Putamen (tissue), 1 donor: ENCODE data around the gene PPP1R12C.
"Not testable (repeated sequence)": the region's sequence is repeated elsewhere in the genome, so short reads cannot be mapped to it uniquely, and the experiment has no call there.

Source experiments
- DNase-seq: peaks from one replicate; pipeline ENCODE4 v3.0.0-alpha.2; 2016; ENCODE audit warnings: low spot score

The PPP1R12C gene

GRCh38 chr19:55116859-55117662 is at the start of gene PPP1R12C:
Gene PPP1R12C (minus strand): TSS chr19:55117637. CDS start chr19:55117543, 94 bp downstream.
- DNase-seq, result no peak

- peak; percentile 95 for DNase-seq
These were observed 49.3 kb upstream of the PPP1R12C start, which contains the start of gene DNAAF3 for GRCh38 chr19:55166530-55167268. Gene DNAAF3 (minus strand): TSS chr19:55166613. CDS start chr19:55166413, 200 bp downstream.

GRCh38 chr19:55165952-55166529 is 48.6 kb upstream of the PPP1R12C start:
- DNase-seq, result peak; percentile 55

GRCh38 chr19:55161571-55162322 is 44.3 kb upstream of the PPP1R12C start:
- no peak for DNase-seq

- no peak for DNase-seq
These were observed 43.5 kb upstream of the PPP1R12C start for GRCh38 chr19:55160986-55161365.

- peak; percentile 51 for DNase-seq
These were observed 42.9 kb upstream of the PPP1R12C start for GRCh38 chr19:55160128-55160985.

- no peak for DNase-seq
These were observed 41.7 kb upstream of the PPP1R12C start for GRCh38 chr19:55158848-55159749.

- DNase-seq, result no peak
These were observed 41.0 kb upstream of the PPP1R12C start for GRCh38 chr19:55158423-55158822.

- DNase-seq, result no peak
These were observed 39.8 kb upstream of the PPP1R12C start, which contains the start of gene TNNI3 for GRCh38 chr19:55157064-55157908. Gene TNNI3 (minus strand): TSS chr19:55157732. CDS start chr19:55157589, 143 bp downstream.

- no peak for DNase-seq
These were observed 39.0 kb upstream of the PPP1R12C start for GRCh38 chr19:55156202-55157063.

GRCh38 chr19:55155784-55156183 is 38.3 kb upstream of the PPP1R12C start:
- not testable (repeated sequence) for DNase-seq

GRCh38 chr19:55153652-55154264 is 36.3 kb upstream of the PPP1R12C start:
- no peak for DNase-seq

- DNase-seq, result no peak
These were observed 34.6 kb upstream of the PPP1R12C start for GRCh38 chr19:55152017-55152416.

- no peak for DNase-seq
These were observed 31.9 kb upstream of the PPP1R12C start, which contains the start of gene TNNT1 for GRCh38 chr19:55149078-55150003. Gene TNNT1 (minus strand): TSS chr19:55149206. CDS start chr19:55147157, 2,049 bp downstream.

- no peak for DNase-seq
These were observed 30.3 kb upstream of the PPP1R12C start for GRCh38 chr19:55147545-55148251.
